ENCODE measurements around the gene CD44. TPM values are rescaled to one million over a fixed set of nuclear protein-coding genes. Genes with fewer than 3 reads are reported as not detected.

CD44 gene
- polyA plus RNA-seq, 3 donors from 2014 or later = 213 to 247 (median 216) TPM

- Mint-ChIP-seq H3K9me3 (no peaks in the 10 kb centered on the region), H3K27me3 (ENCODE audit: low read depth in 3 of 3) (peaks cover 0 to 7% (median 5%) of the 10 kb centered on the region in 3 donors), H3K36me3 (peaks cover 43 to 49% (median 45%) of the 10 kb centered on the region in 3 donors), H3K27ac (peak overlapping the region in 5 of 6 donors; percentile 27 to 86 (median 74)), H3K4me3 (no peak overlapping the region), H3K4me1 (peaks cover 55 to 73% of the 10 kb centered on the region in 2 donors)
- DNase-seq = no peak
Measured at GRCh38 chr11:35183326-35183925, 44.5 kb downstream of the CD44 start.

DNA sequence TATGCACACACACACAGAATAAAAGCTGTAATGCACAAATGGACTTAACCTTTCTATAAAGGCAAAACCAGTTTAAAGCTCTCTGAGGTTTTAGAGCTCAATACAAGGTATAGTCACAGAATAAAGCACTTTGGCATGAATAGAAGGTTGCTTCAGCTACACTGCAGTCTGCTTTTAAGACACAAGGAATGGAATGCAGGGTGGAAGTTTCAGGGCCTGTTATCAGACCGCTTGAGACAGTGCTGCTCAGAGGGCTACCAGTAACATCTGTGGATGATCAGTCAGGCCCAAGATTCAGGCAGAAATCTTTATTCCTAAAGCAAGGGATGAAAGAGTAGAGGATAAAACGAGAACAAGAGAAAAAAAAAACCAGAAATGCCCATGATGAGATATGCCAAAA, 46.7 kb downstream of the CD44 start:
- H3K36me3 Mint-ChIP-seq = peaks cover 48 to 52% (median 50%) of the 10 kb centered on the region in 3 donors
- peak overlapping the region in 5 of 6 donors; percentile 37 to 87 (median 77) for H3K27ac Mint-ChIP-seq
- peaks cover 0 to 3% (median 0%) of the 10 kb centered on the region in 3 donors for H3K27me3 Mint-ChIP-seq (ENCODE audit: low read depth in 3 of 3)
- peaks cover 44 to 66% of the 10 kb centered on the region in 2 donors for H3K4me1 Mint-ChIP-seq
- H3K4me3 Mint-ChIP-seq = no peak overlapping the region
- no peak for DNase-seq
- H3K9me3 Mint-ChIP-seq = no peaks in the 10 kb centered on the region

GRCh38 chr11:35187996-35188395, 49.0 kb downstream of the CD44 start:
- H3K36me3 Mint-ChIP-seq = peaks cover 40 to 55% (median 40%) of the 10 kb centered on the region in 3 donors
- peaks cover 0 to 3% (median 2%) of the 10 kb centered on the region in 3 donors for H3K27me3 Mint-ChIP-seq (ENCODE audit: low read depth in 3 of 3)
- peaks cover 35 to 62% of the 10 kb centered on the region in 2 donors for H3K4me1 Mint-ChIP-seq
- H3K4me3 Mint-ChIP-seq = no peak overlapping the region
- H3K27ac Mint-ChIP-seq = peak overlapping the region in 5 of 6 donors; percentile 47 to 74 (median 68)
- DNase-seq = no peak
- H3K9me3 Mint-ChIP-seq = no peaks in the 10 kb centered on the region

DNA sequence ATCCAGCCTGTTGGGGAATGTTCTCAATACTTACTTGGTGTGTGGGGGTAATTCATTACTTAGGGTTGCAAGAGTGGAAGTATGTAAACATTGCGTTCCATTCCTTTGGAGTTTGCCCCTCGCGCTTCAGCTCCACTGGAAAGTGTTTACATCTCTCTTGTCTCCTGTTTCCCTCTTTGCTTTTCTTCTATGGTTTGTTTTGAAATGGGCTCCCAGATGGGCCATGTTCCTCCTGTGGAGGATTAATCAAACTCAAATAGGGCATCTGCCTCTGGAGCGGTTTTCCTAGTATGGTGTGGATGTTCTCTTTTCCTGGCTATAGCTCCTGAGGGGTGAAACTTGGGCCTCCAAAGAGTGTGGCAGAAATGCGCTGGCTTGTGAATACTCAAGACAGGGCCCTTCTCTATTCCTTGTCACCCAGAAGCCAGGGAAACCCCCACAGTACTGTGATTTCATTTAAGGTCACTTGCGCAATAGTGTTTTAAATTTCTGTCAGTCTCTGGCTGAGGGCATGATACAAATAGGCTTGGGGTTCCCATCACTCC, 51.9 kb downstream of the CD44 start:
- Mint-ChIP-seq H3K27ac (peak overlapping the region in 4 of 6 donors; percentile 2 to 41 (median 19)), H3K4me1 (peaks cover 34 to 67% of the 10 kb centered on the region in 2 donors), H3K36me3 (peaks cover 39 to 71% (median 44%) of the 10 kb centered on the region in 3 donors), H3K4me3 (no peak overlapping the region), H3K27me3 (ENCODE audit: low read depth in 3 of 3) (peaks cover 0 to 3% (median 2%) of the 10 kb centered on the region in 3 donors), H3K9me3 (no peaks in the 10 kb centered on the region)
- DNase-seq = no peak

DNA sequence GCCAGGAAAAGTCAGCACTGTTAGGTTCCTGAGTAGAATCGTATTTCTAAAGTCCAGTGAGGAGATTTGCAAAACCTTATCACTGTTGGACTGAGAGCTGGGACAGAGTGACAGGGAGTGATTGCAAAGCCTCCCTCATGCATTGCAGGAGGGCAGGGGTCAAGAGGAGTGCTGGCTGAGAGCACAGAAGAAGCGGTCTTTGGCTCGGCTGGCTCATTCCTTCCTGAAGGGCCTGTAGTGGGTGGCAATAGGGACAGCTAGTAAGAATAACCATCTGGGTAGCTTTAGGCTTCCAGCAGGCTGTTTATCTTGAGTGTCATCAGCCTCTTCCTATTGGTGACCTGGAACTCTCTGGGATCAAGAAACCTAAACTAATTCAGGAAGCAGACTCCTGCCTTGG, 53.4 kb downstream of the CD44 start:
- H3K4me1 Mint-ChIP-seq = peaks cover 34 to 79% of the 10 kb centered on the region in 2 donors
- DNase-seq = no peak
- H3K36me3 Mint-ChIP-seq = peaks cover 39 to 81% (median 57%) of the 10 kb centered on the region in 3 donors
- H3K27me3 Mint-ChIP-seq (ENCODE audit: low read depth in 3 of 3) = peaks cover 0 to 3% (median 2%) of the 10 kb centered on the region in 3 donors
- no peak overlapping the region for H3K4me3 Mint-ChIP-seq
- no peaks in the 10 kb centered on the region for H3K9me3 Mint-ChIP-seq
- peak overlapping the region in 4 of 6 donors; percentile 46 to 65 (median 54) for H3K27ac Mint-ChIP-seq

GRCh38 chr11:35193767-35194166, 54.8 kb downstream of the CD44 start:
- H3K36me3 Mint-ChIP-seq = peaks cover 47 to 86% (median 51%) of the 10 kb centered on the region in 3 donors
- H3K4me1 Mint-ChIP-seq = peaks cover 29 to 67% of the 10 kb centered on the region in 2 donors
- peaks cover 0 to 2% (median 2%) of the 10 kb centered on the region in 3 donors for H3K27me3 Mint-ChIP-seq (ENCODE audit: low read depth in 3 of 3)
- H3K9me3 Mint-ChIP-seq = no peaks in the 10 kb centered on the region
- H3K27ac Mint-ChIP-seq = peak overlapping the region in 3 of 6 donors; percentile 15 to 57 (median 26)
- H3K4me3 Mint-ChIP-seq = no peak overlapping the region
- DNase-seq = no peak

DNA sequence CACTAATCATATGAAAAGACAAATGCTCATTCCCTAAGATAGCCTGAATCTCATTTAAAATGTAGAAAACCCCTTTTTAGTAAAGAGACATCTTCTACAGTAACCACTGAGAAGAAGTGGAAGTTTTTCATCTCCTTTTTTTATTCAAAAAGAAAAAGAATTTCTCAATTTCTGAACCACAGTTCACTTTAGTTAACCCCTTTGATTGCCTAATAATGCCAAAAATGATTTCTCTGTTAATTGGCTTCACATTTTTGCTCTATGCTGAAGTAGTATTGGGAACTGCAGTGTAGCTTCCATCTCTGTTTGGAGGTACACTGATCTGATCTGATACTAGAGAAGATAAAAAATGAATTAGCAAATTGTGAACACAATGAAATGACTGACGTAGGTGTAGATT, 58.3 kb downstream of the CD44 start:
- H3K27ac Mint-ChIP-seq = peak overlapping the region in 3 of 6 donors; percentile 34 to 55 (median 45)
- H3K4me3 Mint-ChIP-seq = no peak overlapping the region
- peaks cover 17 to 59% of the 10 kb centered on the region in 2 donors for H3K4me1 Mint-ChIP-seq
- no peak for DNase-seq
- H3K36me3 Mint-ChIP-seq = peaks cover 40 to 78% (median 63%) of the 10 kb centered on the region in 3 donors
- no peaks in the 10 kb centered on the region for H3K9me3 Mint-ChIP-seq
- H3K27me3 Mint-ChIP-seq (ENCODE audit: low read depth in 3 of 3) = peaks cover 0 to 2% (median 0%) of the 10 kb centered on the region in 3 donors

- no peak for DNase-seq
- H3K27ac Mint-ChIP-seq = peak overlapping the region in 2 of 6 donors; percentile 26 to 29
Measured at GRCh38 chr11:35200811-35201341, 61.9 kb downstream of the CD44 start.

DNA sequence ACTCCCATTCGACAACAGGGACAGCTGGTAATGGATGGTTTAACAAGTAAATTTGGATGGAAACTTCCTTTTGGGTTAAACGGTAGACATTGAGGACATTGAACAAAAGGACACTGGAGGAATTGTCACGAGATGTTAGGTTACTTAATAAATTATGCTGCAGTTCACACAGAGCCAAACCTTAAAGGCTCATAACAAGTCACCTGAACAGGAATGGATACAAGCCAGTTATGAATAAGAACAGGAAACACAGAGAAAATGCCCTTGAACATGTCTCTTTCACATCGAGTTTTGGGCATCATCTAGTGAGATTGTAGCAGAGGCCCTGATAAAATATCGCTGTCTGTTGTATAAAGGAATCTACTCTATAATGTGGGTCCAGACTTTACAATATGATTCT, 65.6 kb downstream of the CD44 start:
- Mint-ChIP-seq H3K9me3 (no peaks in the 10 kb centered on the region), H3K27me3 (ENCODE audit: low read depth in 3 of 3) (peaks cover 0 to 5% (median 2%) of the 10 kb centered on the region in 3 donors), H3K27ac (peak overlapping the region in 3 of 6 donors; percentile 23 to 40 (median 39)), H3K4me1 (peaks cover 3 to 35% of the 10 kb centered on the region in 2 donors), H3K36me3 (peaks cover 69 to 81% (median 80%) of the 10 kb centered on the region in 3 donors), H3K4me3 (no peak overlapping the region)
- DNase-seq = no peak

More at GRCh38 chr11:35200811-35201341, 61.9 kb downstream of the CD44 start:
- H3K9me3 Mint-ChIP-seq = no peaks in the 10 kb centered on the region
- peaks cover 4 to 43% of the 10 kb centered on the region in 2 donors for H3K4me1 Mint-ChIP-seq
- no peak overlapping the region for H3K4me3 Mint-ChIP-seq
- peaks cover 45 to 76% (median 67%) of the 10 kb centered on the region in 3 donors for H3K36me3 Mint-ChIP-seq
- H3K27me3 Mint-ChIP-seq (ENCODE audit: low read depth in 3 of 3) = peaks cover 0 to 4% (median 0%) of the 10 kb centered on the region in 3 donors

DNA sequence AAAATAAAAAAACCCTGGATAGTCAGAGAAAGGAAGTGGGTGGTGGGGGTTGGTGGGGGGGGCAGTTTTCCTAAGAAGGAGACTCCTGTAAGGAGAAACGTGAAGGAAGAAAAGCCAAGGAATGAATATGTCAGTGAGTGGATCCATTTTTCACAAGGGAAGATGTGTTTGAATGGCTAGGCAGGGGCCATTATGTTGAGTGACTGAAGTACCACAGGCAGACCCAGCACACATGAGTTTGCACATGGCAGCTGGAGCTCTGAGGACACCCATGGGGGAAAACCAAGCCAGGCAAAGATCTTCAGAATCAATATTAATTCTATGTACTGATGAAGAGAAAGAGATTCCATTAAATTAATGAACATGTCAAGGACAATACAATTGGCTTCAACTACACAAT, 67.6 kb downstream of the CD44 start:
- peaks cover 75 to 84% (median 80%) of the 10 kb centered on the region in 3 donors for H3K36me3 Mint-ChIP-seq
- peak overlapping the region in 2 of 6 donors; percentile 33 to 51 for H3K27ac Mint-ChIP-seq
- DNase-seq = no peak
- peaks cover 0 to 6% (median 1%) of the 10 kb centered on the region in 6 donors for H3K9me3 Mint-ChIP-seq
- H3K4me3 Mint-ChIP-seq = no peak overlapping the region
- H3K27me3 Mint-ChIP-seq (ENCODE audit: low read depth in 3 of 3) = peaks cover 0 to 5% (median 2%) of the 10 kb centered on the region in 3 donors
- H3K4me1 Mint-ChIP-seq = peaks cover 5 to 37% of the 10 kb centered on the region in 2 donors

DNA sequence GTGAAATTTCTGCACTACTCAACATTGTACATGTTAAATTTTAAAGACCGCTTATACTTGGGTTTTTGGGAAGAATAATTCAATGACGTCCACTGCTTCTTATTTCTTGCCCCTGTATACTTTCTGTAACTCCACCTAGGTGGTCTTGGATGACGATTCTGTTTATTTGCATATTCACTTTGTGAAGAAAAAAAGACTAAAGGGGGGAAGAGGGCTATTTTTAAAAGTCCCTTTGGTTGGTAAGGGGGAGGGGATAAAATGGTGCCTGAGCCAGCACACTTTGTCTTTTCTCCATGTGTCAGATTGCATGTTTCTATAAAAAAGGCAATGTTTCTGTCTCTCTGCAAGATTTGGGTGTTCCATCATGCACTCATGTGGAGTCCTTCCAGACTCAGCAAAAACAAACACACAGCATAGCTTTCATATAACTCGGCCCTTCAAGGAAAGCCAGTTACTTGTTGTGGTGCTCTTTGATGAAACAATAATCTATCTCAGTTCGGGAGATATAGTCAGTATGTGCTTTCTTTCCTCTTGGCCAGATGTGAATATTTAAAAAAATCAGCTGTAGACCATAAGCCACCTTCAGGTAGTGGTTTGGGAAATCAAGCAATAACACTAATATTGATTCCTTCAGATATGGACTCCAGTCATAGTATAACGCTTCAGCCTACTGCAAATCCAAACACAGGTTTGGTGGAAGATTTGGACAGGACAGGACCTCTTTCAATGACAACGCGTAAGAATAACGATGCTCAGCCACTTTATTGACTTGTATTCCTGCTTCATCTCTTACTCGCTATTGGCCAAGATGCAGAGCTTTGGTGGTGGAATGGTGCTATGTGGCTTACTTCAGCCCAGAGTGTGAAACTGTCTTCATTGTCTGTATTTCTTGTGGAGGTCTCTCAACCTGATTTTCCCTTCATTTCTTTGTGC, 68.8 kb downstream of the CD44 start:
- Mint-ChIP-seq H3K4me3 (no peak overlapping the region), H3K27ac (peak overlapping the region in 1 of 6 donors; percentile 49)

GRCh38 chr11:35208795-35209194, 69.8 kb downstream of the CD44 start:
- peaks cover 0 to 6% (median 1%) of the 10 kb centered on the region in 6 donors for H3K9me3 Mint-ChIP-seq
- peaks cover 74 to 82% (median 80%) of the 10 kb centered on the region in 3 donors for H3K36me3 Mint-ChIP-seq
- DNase-seq = no peak
- H3K27me3 Mint-ChIP-seq (ENCODE audit: low read depth in 3 of 3) = peaks cover 0 to 5% (median 2%) of the 10 kb centered on the region in 3 donors
- no peak overlapping the region for H3K4me3 Mint-ChIP-seq
- H3K27ac Mint-ChIP-seq = peak overlapping the region in 3 of 6 donors; percentile 19 to 46 (median 33)
- peaks cover 14 to 46% of the 10 kb centered on the region in 2 donors for H3K4me1 Mint-ChIP-seq

More for the DNA sequence above, 68.8 kb downstream of the CD44 start:
- H3K36me3 Mint-ChIP-seq = peaks cover 70 to 81% (median 78%) of the 10 kb centered on the region in 3 donors
- no peak for DNase-seq
- peaks cover 0 to 6% (median 1%) of the 10 kb centered on the region in 6 donors for H3K9me3 Mint-ChIP-seq
- H3K27me3 Mint-ChIP-seq (ENCODE audit: low read depth in 3 of 3) = peaks cover 0 to 5% (median 2%) of the 10 kb centered on the region in 3 donors
- peaks cover 5 to 38% of the 10 kb centered on the region in 2 donors for H3K4me1 Mint-ChIP-seq

Data from immature natural killer cell (primary cell).